HG03135 (cell line): Measurements from ENCODE around the gene PPP6R3.

Source experiments
- ATAC-seq: cut with Tn5 transposase; IDR thresholded peaks from one replicate; pipeline ENCODE4 v1.9.1; 2021; ENCODE audit warnings: mild to moderate bottlenecking, moderate library complexity; ENCODE audit not compliant: unreplicated experiment

Gene PPP6R3

GRCh38 chr11:68641880-68642279 lies 181.3 kb downstream of the PPP6R3 start:
- ATAC-seq = no peak

- no peak for ATAC-seq
These were observed 183.0 kb downstream of the PPP6R3 start for GRCh38 chr11:68643585-68643984.

GRCh38 chr11:68646832-68647231 lies 186.3 kb downstream of the PPP6R3 start:
- no peak for ATAC-seq

GRCh38 chr11:68649851-68650555 lies 189.5 kb downstream of the PPP6R3 start:
- no peak for ATAC-seq

GRCh38 chr11:68650801-68651200 lies 190.2 kb downstream of the PPP6R3 start:
- no peak for ATAC-seq

- no peak for ATAC-seq
These were observed 190.8 kb downstream of the PPP6R3 start for GRCh38 chr11:68651208-68651984.

GRCh38 chr11:68651985-68652682 lies 191.6 kb downstream of the PPP6R3 start:
- no peak for ATAC-seq

- no peak for ATAC-seq
These were observed 192.2 kb downstream of the PPP6R3 start for GRCh38 chr11:68652683-68653156.

GRCh38 chr11:68653486-68654430 lies 193.2 kb downstream of the PPP6R3 start:
- ATAC-seq = no peak

GRCh38 chr11:68654978-68655377 lies 194.4 kb downstream of the PPP6R3 start:
- no peak for ATAC-seq

- no peak for ATAC-seq
These were observed 194.9 kb downstream of the PPP6R3 start for GRCh38 chr11:68655406-68655805.

- no peak for ATAC-seq
These were observed 195.3 kb downstream of the PPP6R3 start for GRCh38 chr11:68655806-68656205.

GRCh38 chr11:68657021-68657780 lies 196.6 kb downstream of the PPP6R3 start:
- ATAC-seq = no peak

GRCh38 chr11:68658097-68658496 lies 197.5 kb downstream of the PPP6R3 start:
- ATAC-seq = no peak

GRCh38 chr11:68658661-68659060 lies 198.1 kb downstream of the PPP6R3 start:
- no peak for ATAC-seq

- ATAC-seq = no peak
These were observed 198.8 kb downstream of the PPP6R3 start for GRCh38 chr11:68659158-68659921.

GRCh38 chr11:68660066-68660810 lies 199.7 kb downstream of the PPP6R3 start:
- ATAC-seq = no peak

- no peak for ATAC-seq
These were observed 200.5 kb downstream of the PPP6R3 start for GRCh38 chr11:68661014-68661413.
